Lower leg skin (tissue), 4 donors: Measurements from ENCODE around the gene DNAAF1. TPM values are rescaled to one million over a fixed set of nuclear protein-coding genes. Genes with fewer than 3 reads are reported as not detected.

Source experiments
- DNase-seq, 2 donors: peaks; one replicate each; pipeline ENCODE4 v3.0.0-alpha.2; 2019; ENCODE audit warnings: low spot score in 2 of 2
- H3K4me3 ChIP-seq: fragments of 200-600 bp; sonication (generic); 2 replicates; pipeline ENCODE4 v1.5.1; 2017; ENCODE audit warnings: mild to moderate bottlenecking, low read depth; ENCODE audit not compliant: poor library complexity, severe bottlenecking
- POLR2A ChIP-seq, 2 donors: fragments of 450-650 bp; IDR thresholded peaks; one replicate each; pipeline ENCODE4 v1.6.1; 2016 to 2017; ENCODE audit warnings: antibody characterized with exemption in 2 of 2, mild to moderate bottlenecking in 1 of 2, moderate library complexity in 1 of 2
- WGBS, 2 donors: methylation state at CpG; one replicate each; pipeline ENCODE4 v1.1.5; 2018; 5-methylcytosine and 5-hydroxymethylcytosine counted together
- intact Hi-C: fragments of 100-400 bp; cut with DNase I; formaldehyde crosslinking; loops from one replicate; pipeline ENCODE4 v1.15.0; 2023; ENCODE audit warnings: low total_unique reads
- total RNA-seq, 4 donors: library from RNA; depleted of rRNA; stranded (reverse); fragments of >200 nt; gene quantifications; one replicate each; pipeline ENCODE4 v1.1.0, GENCODE V29; 2016
- TF ChIP-seq, protein P1 (sequence below), 3 donors: fragments of 450-650 bp; IDR thresholded peaks; one replicate each; pipeline ENCODE4 v1.5.1; 2016; ENCODE audit warnings: antibody characterized with exemption in 3 of 3, mild to moderate bottlenecking in 3 of 3, moderate library complexity in 2 of 3

The DNAAF1 gene
- total RNA-seq, 4 donors from 2014 or later: 0.71 to 1.0 TPM; not detected in 2

GRCh38 chr16:84195201-84196093 is 50.3 kb downstream of the DNAAF1 start:
- 61 to 64% methylated on average over 12 to 17 of the region's 38 CpGs for WGBS, 2 donors
- intact Hi-C loops: no loop called here

DNA sequence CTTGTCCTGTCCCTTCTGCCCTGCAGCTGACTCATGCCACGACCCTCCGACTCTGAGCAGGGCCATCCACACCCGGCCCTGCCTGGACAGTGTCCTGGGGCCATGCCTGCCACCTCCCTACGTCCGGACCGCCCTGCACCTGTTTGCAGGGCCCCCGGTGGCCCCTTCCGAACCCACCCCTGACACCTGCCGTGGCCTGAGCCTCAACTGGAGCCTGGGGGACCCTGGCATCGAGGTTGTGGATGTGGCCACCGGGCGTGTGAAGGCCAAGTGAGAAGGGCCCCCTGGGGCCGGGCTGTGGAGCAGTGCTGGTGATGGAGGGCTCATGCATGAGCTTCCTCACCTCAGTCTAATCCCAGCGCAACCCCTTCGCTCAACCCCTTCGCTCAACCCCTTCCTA is 51.0 kb downstream of the DNAAF1 start:
- no peak overlapping the region for H3K4me3 ChIP-seq
- no peak for DNase-seq
- TF ChIP-seq POLR2A (IDR thresholded peaks at IDR 0.05): no peak
- TF ChIP-seq, protein P1, sequence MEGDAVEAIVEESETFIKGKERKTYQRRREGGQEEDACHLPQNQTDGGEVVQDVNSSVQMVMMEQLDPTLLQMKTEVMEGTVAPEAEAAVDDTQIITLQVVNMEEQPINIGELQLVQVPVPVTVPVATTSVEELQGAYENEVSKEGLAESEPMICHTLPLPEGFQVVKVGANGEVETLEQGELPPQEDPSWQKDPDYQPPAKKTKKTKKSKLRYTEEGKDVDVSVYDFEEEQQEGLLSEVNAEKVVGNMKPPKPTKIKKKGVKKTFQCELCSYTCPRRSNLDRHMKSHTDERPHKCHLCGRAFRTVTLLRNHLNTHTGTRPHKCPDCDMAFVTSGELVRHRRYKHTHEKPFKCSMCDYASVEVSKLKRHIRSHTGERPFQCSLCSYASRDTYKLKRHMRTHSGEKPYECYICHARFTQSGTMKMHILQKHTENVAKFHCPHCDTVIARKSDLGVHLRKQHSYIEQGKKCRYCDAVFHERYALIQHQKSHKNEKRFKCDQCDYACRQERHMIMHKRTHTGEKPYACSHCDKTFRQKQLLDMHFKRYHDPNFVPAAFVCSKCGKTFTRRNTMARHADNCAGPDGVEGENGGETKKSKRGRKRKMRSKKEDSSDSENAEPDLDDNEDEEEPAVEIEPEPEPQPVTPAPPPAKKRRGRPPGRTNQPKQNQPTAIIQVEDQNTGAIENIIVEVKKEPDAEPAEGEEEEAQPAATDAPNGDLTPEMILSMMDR (IDR thresholded peaks at IDR 0.05): no peak
- 62 to 76% methylated on average over 16 of the region's 16 CpGs for WGBS, 2 donors
- intact Hi-C loops: no loop called here

More at GRCh38 chr16:84195201-84196093, 50.3 kb downstream of the DNAAF1 start:
- H3K4me3 ChIP-seq: no peak overlapping the region
- TF ChIP-seq, protein P1 (IDR thresholded peaks at IDR 0.05): no peak
- no peak for TF ChIP-seq POLR2A (IDR thresholded peaks at IDR 0.05)
- DNase-seq: no peak

GRCh38 chr16:84196727-84197394 is 51.8 kb downstream of the DNAAF1 start:
- intact Hi-C loops: no loop called here

DNA sequence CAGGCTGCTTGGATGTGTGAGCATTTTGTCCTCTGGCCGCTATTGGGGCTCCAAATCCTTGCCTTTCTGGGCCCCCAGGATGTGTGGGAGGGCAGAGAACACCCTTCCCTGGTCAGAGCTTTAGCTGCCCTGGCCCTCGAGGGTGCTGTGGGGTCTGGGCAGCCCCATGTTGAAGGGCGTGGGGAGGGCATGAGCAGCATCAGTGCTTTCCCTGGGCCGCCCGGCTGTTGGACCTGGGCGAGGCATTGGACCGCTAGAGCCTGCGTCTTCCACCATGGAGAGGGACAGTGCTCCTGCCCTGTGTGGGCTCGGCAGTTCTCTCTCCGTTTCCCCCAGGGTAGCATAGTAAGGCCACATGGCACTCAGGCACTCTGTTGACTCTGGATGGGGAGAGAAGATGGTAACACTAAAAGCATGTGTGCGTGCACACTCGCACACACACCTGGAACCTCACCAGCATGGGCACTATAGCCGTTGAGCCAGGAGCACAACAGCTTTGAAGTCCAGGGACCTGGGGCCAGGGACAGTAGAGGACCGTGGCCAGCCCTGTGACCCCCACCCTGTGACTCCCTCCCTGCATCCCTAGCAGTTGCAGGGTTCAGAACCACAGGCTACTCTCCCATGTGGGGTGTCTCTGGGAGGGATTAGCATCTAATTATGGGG is 52.5 kb downstream of the DNAAF1 start:
- intact Hi-C loops: no loop called here
- TF ChIP-seq, protein P1 (IDR thresholded peaks at IDR 0.05): no peak
- no peak for TF ChIP-seq POLR2A (IDR thresholded peaks at IDR 0.05)
- no peak for DNase-seq
- H3K4me3 ChIP-seq: no peak overlapping the region
- WGBS, 2 donors: 82 to 89% methylated on average over 9 to 14 of the region's 14 CpGs

More at GRCh38 chr16:84196727-84197394, 51.8 kb downstream of the DNAAF1 start:
- whole genome bisulfite sequencing, 2 donors: 39 to 57% methylated on average over 15 to 16 of the region's 16 CpGs
- TF ChIP-seq, protein P1 (IDR thresholded peaks at IDR 0.05): no peak
- TF ChIP-seq POLR2A (IDR thresholded peaks at IDR 0.05): no peak
- peak in 1 of 2 donors; percentile 51 for DNase-seq
- H3K4me3 ChIP-seq: no peak overlapping the region

DNA sequence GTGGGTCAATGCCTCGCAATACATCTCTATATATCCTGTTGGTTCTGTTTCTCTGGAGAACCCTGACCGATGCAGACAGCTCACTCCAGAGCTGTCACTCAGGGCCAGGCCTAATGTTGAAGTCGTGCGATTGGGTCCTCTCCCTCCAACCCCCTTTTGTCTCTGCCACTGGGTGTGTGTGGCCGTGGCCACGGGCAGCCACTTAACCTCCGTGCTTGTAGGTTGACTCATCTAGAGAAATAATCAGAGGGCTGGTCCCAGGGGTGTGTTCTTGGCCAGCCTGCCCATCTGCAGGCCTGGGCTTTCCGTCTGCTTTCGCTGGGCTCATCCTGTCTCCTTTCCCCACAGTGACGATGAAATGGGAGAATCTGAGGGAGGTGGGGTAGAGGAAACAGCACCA is 53.3 kb downstream of the DNAAF1 start:
- no peak for TF ChIP-seq POLR2A (IDR thresholded peaks at IDR 0.05)
- TF ChIP-seq, protein P1 (IDR thresholded peaks at IDR 0.05): no peak
- intact Hi-C loops: no loop called here

More for the DNA sequence above, 53.3 kb downstream of the DNAAF1 start:
- H3K4me3 ChIP-seq: no peak overlapping the region
- 36 to 48% methylated on average over 10 of the region's 10 CpGs for WGBS, 2 donors
- DNase-seq: no peak
